Thyroid gland (tissue), 4 donors: Measurements from ENCODE around the gene GPC5.

Source experiments
- POLR2A ChIP-seq, 2 donors: fragments of 450-650 bp; IDR thresholded peaks; one replicate each; pipeline ENCODE4 v1.6.1; 2017; ENCODE audit warnings: antibody characterized with exemption in 2 of 2, mild to moderate bottlenecking in 2 of 2, moderate library complexity in 1 of 2
- TF ChIP-seq, protein P1 (sequence below), 6 experiments: fragments of 200-600 bp in 3 of 6; fragments of 450-650 bp in 3 of 6; sonication (generic) in 3 of 6; IDR thresholded peaks; one replicate each; pipeline ENCODE4 v1.5.1; 2016 to 2019; ENCODE audit warnings: antibody characterized with exemption in 6 of 6, mild to moderate bottlenecking in 2 of 6, inconsistent platforms in 1 of 6, moderate library complexity in 1 of 6

DNA sequence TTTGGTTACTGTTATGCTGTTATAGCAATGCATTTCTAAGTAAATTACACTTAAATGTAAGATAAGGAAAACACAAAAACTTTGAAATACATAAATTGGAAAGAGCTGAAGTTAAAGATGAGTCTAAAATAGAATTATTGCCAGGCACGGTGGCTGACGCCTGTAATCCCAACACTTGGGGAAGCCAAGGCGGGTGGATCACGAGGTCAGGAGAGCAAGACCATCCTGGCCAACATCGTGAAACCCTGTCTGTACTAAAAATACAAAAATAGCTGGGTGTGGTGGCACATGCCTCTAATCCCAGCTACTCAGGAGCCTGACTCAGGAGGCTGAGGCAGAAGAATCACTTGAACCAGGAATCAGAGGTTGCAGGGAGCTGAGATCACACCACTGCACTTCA is 922.8 kb downstream of the GPC5 start:
- TF ChIP-seq, protein P1, sequence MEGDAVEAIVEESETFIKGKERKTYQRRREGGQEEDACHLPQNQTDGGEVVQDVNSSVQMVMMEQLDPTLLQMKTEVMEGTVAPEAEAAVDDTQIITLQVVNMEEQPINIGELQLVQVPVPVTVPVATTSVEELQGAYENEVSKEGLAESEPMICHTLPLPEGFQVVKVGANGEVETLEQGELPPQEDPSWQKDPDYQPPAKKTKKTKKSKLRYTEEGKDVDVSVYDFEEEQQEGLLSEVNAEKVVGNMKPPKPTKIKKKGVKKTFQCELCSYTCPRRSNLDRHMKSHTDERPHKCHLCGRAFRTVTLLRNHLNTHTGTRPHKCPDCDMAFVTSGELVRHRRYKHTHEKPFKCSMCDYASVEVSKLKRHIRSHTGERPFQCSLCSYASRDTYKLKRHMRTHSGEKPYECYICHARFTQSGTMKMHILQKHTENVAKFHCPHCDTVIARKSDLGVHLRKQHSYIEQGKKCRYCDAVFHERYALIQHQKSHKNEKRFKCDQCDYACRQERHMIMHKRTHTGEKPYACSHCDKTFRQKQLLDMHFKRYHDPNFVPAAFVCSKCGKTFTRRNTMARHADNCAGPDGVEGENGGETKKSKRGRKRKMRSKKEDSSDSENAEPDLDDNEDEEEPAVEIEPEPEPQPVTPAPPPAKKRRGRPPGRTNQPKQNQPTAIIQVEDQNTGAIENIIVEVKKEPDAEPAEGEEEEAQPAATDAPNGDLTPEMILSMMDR (IDR thresholded peaks at IDR 0.05): no peak
- TF ChIP-seq POLR2A (IDR thresholded peaks at IDR 0.05): no peak
